HG02884 (cell line): ENCODE results near the gene MYO10.

Experiments used
- ATAC-seq: cut with Tn5 transposase; IDR thresholded peaks from one replicate; pipeline ENCODE4 v1.9.1; 2021; ENCODE audit warnings: mild to moderate bottlenecking, moderate library complexity; ENCODE audit not compliant: unreplicated experiment

MYO10 gene

DNA sequence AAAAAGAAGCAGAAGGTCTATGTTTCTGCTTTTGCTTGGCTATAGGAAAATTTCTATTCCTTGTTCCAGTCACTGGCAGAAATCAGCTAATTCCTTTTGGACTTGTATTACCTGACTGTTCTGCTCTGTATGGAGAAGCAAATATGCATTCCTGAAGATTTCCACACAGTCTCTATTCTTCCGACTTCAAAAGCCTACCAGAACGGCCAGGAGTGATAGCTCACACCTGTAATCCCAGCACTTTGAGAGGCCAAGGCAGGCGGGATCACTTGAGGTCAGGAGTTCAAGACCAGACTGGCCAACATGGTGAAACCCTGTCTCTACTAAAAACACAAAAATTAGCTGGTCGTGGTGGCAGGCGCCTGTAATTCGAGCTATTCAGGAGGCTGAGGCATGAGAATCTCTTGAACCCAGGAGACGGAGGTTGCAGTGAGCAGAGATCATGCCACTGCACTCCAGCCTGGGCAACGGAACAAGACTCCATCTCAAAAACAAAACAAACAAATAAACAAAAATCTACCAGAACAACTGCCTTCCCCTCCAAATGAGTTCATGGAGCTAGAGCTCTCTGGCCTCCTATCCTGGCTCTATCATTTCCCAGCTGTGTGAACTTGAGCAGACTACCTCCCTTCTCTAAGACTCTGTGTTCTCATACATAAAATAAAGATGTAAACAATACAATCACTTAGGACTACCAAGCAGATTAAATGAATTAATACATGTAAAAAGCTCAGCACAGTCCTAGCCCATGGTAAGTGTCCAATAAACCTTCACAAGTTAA, 17.0 kb downstream of the MYO10 start:
- no peak for ATAC-seq

DNA sequence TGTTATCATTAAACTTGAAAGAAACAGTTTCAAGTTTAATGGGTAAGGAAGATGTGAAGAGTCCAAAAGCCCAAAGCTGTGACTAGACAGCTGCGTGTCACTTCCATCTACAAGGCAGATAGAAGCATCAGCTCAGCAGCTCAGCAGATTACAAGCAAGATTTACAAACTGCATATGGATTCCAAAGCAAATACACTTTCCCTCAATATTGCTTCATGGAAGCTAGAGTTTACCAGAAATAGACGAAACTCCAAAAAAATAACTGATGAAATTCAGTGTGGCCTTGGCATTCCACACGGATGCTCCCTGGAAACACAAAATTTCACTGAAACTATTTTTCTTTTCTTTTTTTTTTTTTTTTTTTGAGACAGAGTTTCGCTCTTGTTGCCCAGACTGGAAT, 17.9 kb downstream of the MYO10 start:
- ATAC-seq = no peak

DNA sequence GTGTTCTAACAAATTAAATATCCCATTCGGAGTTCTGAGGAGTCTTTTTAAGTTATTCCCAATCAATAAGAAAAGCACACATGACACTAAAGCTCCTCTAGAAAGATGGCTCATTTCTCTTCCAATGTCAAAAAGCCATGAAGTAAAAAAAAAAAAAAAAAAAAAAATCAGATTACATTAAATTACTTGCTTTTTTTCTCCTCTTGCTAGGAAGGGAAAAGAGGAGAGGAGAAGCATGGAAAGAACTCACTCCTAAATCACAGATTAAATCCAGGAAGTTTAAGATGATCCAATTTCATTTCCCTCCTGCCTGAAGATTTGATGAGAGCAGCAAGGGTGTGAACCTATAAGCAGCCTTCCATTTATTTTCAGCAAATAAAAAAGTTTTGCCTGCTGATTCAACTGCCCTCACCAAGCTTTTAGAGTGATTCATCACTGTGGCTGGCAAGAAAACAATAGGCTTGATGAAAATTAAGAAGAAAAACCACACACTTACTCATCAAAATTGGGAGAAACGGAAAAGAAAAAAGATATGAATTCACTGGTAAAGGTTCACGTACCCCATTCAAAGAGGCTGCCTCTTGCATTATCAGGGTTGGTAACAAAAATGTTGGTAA, 19.7 kb downstream of the MYO10 start:
- ATAC-seq = no peak

DNA sequence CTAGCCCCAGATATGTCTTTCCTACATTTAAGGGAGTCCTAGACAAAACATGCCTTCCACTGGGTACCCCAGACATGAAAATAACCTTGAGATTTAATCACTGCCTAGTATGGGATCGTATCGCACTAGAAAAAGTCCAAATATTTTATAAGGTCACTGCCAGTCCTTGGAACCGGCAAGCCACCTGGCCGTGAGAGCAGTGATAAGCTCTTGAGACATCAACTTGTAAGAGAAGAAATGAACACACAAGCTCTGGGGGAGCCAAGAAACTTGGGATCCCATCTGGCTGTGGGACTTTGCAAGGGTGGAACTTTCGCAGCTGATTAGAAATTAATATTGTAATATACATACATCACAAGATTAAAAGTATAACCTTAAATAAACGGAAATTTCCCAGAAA, 21.5 kb downstream of the MYO10 start:
- no peak for ATAC-seq

DNA sequence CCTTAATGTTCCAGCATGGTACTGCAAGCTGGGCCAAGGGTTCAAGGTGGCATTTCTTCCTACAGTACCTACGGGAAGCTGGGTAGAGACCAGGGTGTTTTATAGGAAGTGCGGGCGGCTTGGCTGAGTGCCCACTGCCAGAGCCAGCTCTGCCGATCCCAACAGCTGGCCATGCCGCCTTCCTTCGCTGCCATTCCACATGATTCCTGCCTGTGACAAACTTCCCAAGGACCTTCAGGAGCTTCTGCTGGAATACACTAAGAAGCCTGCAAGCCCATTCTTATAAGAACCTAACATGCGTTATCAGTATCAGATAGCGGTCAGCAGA, 22.0 kb downstream of the MYO10 start:
- no peak for ATAC-seq

DNA sequence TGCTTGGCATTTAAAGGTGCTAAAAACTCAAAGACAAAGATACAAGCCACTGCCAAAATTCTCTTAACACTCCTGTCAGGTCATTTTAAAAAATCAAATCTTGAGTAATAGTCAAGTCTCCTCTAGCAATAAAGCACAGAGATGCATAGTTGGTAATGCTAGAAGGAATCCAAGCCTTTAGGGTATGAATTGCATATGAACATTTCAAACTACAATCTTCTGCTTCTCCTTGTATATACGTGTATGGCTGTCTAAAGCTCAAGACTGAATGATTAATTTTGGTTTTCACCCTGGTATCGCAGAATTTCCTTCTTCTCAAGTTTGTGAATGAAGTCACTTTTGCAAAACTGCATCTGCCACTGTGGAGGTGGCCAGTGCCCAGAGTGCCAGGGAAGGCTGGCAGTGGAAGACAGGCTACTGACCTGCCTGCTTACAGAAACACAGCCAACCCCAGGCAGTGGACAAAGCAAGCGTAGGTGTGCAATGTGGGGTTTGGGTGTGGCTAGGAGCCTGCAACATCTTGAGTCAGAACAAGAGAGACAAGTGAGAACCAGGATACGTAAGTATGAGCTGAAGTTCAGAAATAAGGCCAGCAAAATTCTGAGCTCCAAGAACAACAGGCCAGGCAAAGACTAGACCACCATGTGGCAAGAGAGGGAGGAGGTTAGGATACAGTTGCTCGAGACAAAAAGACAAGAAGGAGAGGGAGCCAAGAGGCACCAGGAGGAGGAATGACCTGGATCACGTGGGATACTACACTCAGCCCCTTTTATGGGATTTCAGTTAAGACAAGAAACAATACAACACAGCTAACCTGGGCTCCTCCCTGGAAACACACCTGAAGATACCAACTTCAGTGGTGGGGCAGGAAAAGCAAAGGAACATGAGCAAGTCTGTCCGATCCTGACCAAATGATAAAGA, 22.6 kb downstream of the MYO10 start:
- no peak for ATAC-seq

DNA sequence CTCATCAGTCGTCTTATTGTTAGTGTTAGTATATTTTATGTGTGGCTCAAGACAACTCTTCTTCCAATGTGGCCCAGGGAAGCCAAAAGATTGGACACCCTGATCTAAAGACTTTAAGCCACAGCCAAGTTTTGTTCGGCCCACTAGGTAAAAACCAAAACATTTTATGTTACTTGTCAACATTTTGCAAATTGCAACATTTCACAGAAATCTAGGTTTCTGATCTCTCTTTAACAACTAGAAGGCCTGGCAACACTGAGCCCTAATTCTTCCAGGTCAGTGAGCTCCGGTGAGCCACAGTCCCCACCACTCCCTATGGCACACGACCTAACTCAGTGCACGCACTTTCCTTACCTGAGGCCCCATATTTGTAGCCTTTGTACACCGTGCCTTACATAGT, 24.0 kb downstream of the MYO10 start:
- ATAC-seq = no peak

DNA sequence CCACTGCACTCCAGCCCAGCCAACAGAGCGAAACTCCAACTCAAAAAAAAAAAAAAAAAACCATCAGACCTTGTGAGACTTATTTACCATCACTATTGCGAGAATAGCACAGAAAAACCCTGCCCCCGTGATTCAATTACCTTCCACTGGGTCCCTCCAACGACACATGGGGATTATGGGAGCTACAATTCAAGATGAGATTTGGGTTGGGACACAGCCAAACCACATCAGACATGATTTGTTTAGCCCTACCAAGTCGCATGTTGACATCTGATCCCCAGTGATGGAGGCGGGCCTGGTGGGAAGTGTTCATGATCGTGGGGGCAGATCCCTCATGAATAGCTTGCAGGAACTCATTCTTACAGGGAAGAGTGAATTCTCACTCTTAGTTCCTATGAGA, 26.6 kb downstream of the MYO10 start:
- ATAC-seq = no peak

DNA sequence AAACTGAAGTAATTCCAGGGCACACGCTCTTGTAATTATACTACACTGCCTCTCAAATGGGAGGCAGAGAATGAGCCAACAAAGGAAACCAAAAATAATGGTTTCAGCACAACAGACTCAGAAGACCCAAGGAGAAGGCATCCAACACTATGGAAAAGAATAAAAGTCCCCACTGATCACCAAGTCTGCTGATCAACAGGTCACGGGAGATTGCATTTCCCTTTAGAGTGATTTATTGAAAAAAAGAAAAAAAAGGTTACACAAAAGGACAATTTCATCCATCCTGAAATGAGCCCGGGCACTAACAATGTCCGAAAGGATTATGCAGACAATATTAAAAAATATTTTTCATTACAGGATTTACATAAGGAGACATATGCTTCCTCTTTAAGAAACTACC, 28.8 kb downstream of the MYO10 start:
- no peak for ATAC-seq

DNA sequence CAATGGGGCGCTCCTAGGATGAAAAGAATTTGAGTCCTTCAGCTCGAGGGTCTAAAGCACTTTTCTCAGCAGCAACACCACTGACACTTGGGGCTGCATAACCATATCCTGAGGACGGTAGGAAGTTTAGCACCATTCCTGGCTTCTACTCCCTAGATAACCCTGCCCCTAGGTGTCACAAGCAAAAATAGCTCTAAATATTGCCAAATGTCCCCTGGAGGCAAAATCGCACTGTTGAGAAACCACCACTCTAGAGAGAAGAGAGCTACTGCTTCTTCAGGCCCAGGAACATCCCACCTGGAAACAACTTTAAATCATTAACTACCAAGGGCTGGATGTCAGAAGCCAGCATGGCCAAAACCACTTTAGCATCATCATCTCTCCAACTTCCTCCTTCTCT, 29.8 kb downstream of the MYO10 start:
- ATAC-seq = no peak

DNA sequence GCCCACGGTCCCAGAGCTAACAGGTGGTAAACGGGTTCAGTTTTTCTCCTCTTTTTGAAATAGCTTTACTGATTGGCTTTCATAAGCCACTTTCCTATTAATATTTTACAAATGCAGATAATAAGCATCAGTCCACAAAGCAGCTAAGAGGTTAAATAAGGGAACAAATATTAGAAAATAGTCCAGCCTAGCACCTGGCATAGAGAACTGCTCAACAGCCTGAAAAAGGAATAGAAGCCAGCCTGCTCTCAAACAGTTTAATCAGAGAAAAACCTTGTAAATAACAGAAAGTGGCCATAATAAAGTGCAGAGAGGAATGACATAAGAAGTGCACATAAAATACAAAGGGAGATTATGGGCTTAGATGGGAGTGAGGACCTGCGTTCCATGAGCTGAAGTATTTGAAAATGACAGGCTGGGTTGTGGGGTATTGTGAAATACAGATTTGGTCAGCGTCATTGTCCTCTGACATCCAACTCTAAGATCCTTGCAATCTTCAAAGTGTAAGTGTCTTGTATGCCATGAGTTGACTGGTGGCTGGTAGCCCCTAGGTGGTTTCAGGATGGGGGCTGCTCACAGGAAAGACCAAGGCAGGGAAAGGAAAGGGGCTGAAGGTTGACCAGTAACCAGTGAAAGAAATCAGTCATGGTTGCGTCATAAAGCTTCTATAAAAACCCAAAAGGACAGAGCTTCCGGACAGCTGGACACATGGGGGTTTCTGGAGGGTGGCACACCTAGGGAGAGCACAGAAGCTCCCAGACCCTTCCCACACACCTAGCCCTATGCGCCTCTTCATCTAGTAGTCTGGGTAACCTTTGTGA, 32.4 kb downstream of the MYO10 start:
- no peak for ATAC-seq

DNA sequence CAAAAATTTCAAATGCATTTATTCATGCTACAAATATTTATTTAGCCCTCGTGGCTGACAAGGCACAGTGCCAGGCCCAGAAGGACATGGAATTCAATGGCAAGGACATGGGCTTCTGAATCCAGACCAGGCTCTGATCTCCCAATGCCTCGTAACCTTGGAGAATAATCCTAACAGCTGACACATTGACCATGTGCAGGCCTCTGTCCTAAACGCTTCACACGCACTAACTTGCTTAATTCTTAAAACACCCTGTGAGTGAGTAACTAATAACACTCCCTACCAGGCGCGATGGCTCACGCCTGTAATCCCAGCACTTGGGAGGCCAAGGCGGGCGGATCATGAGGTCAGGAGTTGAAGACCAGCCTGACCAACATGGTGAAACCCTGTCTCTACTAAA, 33.2 kb downstream of the MYO10 start:
- ATAC-seq = no peak

DNA sequence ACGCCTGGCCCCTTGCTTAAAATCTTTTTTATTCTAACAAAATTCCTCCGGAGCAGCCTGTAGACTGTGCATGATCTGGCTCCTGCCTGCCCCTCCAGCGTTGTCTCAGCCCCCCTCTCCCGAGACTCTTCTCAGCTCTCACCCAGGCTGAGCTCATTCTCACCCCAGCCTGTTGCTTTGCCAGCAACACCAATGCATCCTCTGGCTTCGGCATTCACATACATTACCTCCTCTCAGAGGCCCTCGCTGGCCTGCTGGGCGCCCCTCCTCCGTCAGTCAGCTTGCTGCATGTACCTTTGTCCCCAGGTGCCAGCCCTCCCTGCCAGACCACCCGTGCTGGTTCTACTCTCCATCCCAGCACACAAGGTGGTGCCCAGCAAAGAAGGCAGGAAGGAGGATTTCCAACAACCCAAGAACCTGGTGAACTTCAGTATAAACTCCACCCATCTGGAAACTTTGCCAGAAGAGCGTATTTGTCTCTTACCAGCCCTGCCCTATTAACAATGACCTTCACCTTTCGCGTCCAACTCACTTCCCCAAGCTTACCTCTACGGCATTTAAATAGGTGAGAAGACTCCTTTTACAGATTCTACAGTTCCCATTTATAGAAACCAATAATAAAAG, 35.0 kb downstream of the MYO10 start:
- no peak for ATAC-seq

DNA sequence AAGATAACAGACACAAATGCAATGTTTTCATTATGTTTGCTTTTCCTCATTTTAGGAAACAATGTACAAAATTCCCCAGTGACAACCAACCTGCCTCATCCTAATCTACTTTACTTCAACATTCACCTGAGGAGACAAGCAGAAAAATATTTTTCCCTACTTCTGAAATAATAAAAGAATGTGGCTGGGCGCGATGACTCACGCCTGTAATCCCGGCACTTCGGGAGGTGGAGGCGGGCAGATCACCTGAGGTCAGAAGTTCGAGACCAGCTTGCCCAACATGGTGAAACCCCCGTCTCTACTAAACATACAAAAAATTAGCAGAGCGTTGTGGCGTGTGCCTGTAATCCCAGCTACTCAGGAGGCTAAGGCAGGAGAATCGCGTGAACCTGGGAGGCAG, 36.9 kb downstream of the MYO10 start:
- ATAC-seq = no peak

DNA sequence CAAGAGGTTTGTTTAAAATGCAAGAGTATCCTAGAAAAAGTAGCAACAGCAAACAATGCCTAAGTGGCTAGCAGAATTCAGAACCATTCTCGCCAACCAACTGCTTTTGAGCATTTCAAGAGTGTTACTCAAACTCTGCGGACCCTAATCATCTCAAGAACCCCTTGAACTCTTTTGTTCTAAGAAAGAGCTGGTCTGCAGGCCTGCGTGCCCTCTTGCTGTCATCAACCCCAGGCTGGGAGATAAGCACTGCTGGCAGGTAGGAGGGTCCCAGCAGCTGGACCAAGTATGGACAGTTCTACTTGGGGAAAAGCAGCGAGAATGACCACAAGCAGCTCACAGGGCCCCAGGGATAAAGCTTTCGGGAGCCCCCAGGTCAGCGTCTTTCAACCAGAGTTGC, 38.3 kb downstream of the MYO10 start:
- no peak for ATAC-seq

DNA sequence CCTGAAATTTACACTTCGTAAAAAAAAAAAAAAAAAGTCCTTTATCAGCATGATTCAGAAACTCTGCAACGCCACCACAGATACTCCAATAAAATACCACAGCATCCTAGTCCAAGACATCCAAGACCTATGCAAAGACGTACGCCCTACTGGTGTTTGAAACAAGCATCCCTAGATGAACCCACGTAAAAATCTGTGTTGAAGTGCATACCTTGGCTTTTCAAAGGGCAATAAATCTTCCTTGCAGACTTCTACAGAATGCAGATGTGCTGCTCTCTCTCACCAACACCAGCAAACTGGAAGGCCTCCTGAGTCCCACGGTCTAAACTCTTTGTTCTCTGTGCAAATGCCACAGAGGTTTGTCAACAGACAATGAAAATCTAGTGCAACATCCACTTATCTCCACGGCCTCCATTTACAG, 38.8 kb downstream of the MYO10 start:
- no peak for ATAC-seq

DNA sequence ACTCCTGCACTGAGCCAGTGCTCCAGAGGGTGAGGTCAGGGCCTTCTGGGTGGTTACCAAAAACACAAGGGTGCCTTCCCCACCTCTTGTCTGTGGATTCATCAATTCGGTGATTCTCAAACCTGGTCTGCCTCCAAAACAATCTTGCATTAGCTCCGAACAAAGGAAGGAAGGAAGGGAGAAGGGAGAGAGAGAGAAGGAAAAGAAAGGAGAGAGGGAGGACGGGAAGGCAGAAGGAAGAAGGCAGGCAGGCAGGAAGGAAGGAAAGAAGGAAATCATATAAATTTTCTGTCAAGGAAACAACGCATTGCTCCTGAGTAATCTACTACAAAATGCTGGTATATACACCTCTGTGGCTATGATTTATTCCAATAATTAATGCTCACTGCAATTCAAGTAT, 39.3 kb downstream of the MYO10 start:
- ATAC-seq = no peak

DNA sequence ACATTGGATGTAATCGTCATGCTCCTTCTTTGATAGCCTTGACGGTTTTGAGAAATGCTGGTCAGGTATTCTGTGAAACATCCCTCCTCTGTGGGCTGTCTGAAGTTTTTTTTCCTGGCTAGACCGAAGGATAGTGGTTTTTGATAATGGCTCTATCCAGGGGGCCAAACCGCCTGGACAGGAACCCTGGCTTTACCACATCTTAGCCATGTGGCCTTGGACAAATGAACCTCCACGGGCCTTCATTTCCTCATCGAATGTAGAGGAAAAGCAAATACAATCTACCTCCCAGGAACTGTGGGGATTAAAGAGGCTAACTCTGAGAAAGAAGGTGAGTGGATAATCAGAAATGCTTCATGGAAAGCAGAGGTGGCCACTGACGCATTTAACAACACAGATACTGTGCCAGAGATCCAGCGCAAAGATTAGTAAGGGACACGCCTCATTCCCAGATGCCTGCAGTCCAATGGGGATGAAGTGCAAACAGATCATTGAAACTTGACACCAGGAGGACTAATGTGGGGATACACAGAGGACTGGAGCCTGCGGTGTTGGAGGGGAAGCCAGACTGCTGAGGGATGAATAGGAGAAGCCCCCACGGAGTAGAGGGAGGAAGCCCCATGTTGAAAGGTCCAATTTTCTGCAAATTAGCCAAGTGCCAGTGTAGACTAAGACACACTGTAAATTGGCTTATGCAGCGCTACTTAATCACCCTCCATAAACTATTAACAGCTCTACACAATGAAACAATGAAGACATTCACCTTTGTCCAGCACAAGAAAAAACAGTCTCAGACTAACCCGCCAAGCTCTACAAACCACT, 41.6 kb downstream of the MYO10 start:
- no peak for ATAC-seq

DNA sequence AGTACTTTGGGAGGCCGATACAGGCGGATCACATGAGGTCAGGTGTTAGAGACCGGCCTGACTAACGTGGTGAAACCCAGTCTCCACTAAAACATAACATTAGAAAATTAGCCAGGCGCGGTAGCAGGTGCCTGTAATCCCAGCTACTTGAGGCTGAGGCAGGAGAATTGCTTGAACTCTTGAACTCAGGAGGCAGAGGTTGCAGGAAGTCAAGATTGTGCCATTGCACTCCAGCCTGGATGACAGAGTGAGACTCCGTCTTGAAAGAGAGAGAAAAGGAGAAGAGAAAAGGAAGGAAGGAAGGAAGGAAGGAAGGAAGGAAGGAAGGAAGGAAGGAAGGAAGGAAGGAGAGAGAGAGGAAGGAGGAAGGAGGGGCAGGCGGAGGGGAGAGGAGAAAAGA, 45.1 kb downstream of the MYO10 start:
- ATAC-seq = no peak
